Measurements from ENCODE around the gene TBX18. TPM values are rescaled to one million over a fixed set of nuclear protein-coding genes. Genes with fewer than 3 reads are reported as not detected.

Gene TBX18
- total RNA-seq, 4 donors from 2014 or later: 0.62 to 4.2 (median 2.7) TPM

DNA sequence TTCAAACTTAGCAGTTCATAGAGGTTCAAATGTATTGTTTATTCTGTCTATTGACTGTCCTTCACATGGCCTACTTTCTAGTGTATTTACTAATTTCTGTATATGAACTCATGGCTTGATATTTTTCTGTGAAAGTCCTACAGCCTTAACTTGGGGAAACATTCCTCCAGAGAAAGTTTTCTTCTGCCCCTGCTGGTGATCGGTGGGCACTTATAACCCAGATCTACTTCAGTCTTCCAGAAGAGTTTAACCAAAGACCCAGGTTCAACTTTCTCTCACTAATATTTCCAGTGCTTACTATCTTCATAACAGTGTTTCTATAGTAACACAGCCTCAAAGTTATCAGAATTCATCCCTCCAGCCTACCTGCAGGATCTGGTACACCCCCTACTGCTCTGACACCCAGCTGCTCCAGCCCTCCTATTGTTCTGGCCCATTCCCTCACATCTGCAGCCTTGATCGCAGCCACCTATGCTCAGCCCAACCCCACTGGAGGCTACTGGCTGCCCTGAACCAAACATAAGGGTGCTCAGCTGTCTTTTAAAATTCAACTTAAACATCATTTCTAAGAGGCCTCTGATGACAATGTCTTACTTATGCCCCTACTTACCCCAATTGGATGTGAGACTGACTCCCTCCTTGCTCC, 72.3 kb downstream of the TBX18 start:
- H3K9me3 ChIP-seq: no peaks in the 10 kb centered on the region
- WGBS: 91% methylated on average over 2 of the region's 2 CpGs
- no peaks in the 10 kb centered on the region for H3K4me1 ChIP-seq

DNA sequence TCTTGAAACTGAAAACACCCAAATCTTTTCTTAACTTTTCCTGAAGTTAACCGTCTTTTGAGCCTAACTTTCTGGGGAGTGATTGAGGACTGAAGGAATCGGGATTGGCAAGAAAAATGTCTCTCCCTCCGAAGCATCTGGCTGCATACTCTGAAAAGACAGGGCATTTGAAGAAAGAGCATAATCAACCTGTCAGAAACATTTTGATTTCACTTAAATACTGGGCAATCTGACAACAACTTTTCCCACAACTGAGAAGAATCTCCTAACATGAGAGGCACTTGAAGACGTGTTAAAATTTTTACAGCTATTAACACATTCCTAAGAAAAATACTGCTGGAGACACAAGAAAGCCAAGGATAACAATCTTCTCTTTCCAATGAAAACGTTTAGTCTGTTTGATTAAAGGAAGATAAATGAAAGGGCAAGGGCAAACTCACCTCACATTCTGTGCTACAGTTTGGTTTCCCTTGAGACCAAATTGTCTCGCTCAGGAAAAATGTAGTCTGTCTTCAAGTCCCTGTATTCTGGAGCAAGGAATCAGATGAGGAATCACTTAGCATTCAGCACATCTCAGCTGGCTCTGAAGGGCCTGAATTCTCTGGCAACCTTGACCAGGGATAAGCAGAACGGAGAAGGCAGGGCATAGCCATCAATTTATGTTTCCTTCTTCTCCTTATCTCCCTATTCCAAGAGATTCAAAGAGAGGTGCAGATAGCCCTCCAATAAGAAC, 76.1 kb downstream of the TBX18 start:
- Histone ChIP-seq H3K27ac (no peak overlapping the region), H3K9me3 (no peaks in the 10 kb centered on the region), H3K36me3 (no peaks in the 10 kb centered on the region), H3K4me1 (no peaks in the 10 kb centered on the region), H3K4me3 (no peak overlapping the region), H3K27me3 (no peaks in the 10 kb centered on the region)
- DNase-seq (ENCODE audit: low spot score in 2 of 2): no peak
- WGBS: 39% methylated on average over 7 of the region's 7 CpGs
- TF ChIP-seq POLR2A (IDR thresholded peaks at IDR 0.05) (no peak), POLR2AphosphoS5 (IDR thresholded peaks at IDR 0.05) (no peak), EP300 (IDR thresholded peaks at IDR 0.05) (no peak)
- TF ChIP-seq, protein P1, sequence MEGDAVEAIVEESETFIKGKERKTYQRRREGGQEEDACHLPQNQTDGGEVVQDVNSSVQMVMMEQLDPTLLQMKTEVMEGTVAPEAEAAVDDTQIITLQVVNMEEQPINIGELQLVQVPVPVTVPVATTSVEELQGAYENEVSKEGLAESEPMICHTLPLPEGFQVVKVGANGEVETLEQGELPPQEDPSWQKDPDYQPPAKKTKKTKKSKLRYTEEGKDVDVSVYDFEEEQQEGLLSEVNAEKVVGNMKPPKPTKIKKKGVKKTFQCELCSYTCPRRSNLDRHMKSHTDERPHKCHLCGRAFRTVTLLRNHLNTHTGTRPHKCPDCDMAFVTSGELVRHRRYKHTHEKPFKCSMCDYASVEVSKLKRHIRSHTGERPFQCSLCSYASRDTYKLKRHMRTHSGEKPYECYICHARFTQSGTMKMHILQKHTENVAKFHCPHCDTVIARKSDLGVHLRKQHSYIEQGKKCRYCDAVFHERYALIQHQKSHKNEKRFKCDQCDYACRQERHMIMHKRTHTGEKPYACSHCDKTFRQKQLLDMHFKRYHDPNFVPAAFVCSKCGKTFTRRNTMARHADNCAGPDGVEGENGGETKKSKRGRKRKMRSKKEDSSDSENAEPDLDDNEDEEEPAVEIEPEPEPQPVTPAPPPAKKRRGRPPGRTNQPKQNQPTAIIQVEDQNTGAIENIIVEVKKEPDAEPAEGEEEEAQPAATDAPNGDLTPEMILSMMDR (IDR thresholded peaks at IDR 0.05): no peak

More for the DNA sequence above, 72.3 kb downstream of the TBX18 start:
- H3K4me3 ChIP-seq: no peak overlapping the region
- no peaks in the 10 kb centered on the region for H3K36me3 ChIP-seq
- no peak overlapping the region for H3K27ac ChIP-seq
- no peak for TF ChIP-seq POLR2AphosphoS5 (IDR thresholded peaks at IDR 0.05)
- DNase-seq (ENCODE audit: low spot score in 2 of 2): no peak
- no peaks in the 10 kb centered on the region for H3K27me3 ChIP-seq

DNA sequence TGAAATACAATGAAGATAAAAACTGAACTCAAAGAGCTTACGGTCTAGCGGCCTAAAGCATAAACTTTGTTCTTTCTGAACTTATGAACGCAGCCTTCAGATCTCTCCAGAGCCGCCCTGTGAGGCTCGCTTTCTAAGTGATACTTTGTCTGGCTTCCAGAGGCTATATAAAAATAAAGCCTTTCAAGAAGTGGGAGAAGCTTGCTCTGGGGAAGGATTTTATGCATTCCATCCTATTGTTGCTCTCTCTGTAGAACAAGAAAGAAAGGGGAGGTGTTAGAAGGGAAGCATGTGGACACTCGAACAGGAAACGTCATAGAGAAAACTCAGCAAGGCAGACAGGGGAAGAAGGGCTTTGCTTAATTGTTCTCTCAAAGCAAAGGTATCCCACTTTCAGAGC, 77.0 kb downstream of the TBX18 start:
- H3K36me3 ChIP-seq: no peaks in the 10 kb centered on the region
- WGBS: 36% methylated on average over 7 of the region's 7 CpGs
- DNase-seq (ENCODE audit: low spot score in 2 of 2): no peak
- H3K4me1 ChIP-seq: no peaks in the 10 kb centered on the region
- TF ChIP-seq POLR2AphosphoS5 (IDR thresholded peaks at IDR 0.05) (no peak), POLR2A (IDR thresholded peaks at IDR 0.05) (no peak), EP300 (IDR thresholded peaks at IDR 0.05) (no peak)
- TF ChIP-seq, protein P1 (IDR thresholded peaks at IDR 0.05): no peak
- no peaks in the 10 kb centered on the region for H3K9me3 ChIP-seq
- H3K27me3 ChIP-seq: no peaks in the 10 kb centered on the region
- H3K4me3 ChIP-seq: no peak overlapping the region
- H3K27ac ChIP-seq: no peak overlapping the region

DNA sequence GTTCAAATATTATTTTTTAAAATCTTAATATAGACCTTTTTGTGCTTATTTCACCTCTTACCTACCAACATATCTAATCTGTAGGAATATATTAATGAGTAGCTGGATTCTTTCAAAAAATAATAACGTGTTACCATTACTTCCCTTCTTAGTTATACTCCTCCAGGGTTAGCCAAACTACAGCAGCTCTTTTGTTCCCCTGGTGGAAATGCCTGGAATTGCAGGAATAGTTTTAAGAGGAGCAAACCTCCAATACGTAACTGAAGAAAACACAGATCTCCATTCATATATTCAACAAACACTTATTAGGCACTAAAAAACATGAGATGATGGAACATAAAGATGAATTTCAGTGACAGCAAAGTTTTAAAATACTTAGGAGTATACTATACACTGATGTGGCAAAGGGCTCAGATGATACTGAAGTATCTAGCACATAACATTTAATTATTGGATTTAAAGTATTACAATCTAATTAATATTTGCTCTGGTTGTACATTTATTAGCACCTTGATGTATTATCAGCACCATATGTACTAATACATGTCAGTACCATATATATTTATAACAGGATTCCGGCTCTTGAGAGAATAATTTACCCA, 78.3 kb downstream of the TBX18 start:
- Histone ChIP-seq H3K27ac (no peak overlapping the region), H3K4me1 (no peaks in the 10 kb centered on the region), H3K9me3 (no peaks in the 10 kb centered on the region), H3K36me3 (no peaks in the 10 kb centered on the region), H3K4me3 (no peak overlapping the region), H3K27me3 (no peaks in the 10 kb centered on the region)
- 81% methylated on average over 3 of the region's 3 CpGs for WGBS
- DNase-seq (ENCODE audit: low spot score in 2 of 2): no peak
- TF ChIP-seq, protein P1 (IDR thresholded peaks at IDR 0.05): peak in 1 of 2 donors; percentile 9
- TF ChIP-seq POLR2AphosphoS5 (IDR thresholded peaks at IDR 0.05): no peak

DNA sequence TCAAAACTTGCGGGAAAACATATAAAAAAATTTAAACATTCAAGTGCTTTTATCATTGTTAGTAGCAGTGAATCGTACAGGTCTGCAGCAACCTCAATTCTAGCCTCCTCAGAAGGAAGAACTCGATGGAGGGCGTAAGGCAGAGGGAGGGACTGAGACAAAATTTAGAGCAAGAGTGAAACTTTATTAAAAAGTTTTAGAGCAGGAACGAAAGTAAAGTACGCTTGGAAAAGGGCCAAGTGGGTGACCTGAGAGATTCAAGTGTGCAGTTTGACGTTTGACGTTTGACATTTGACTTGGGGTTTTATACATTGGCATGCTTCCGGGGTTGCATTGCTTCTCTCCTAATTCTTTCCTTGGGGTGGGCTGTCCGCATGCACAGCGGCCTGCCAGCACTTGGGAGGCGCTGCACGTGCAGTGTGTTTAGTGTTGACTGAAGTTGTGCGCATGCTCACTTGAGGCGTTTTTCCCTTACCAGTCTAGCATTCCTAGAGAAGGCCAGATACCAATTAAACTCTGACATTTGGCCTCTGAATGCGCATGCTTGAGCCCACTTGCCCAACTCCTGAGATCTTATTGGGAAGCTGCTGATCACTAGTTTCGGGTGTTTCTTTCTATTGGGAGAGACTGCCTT, 82.6 kb downstream of the TBX18 start:
- Histone ChIP-seq H3K4me1 (no peaks in the 10 kb centered on the region), H3K9me3 (no peaks in the 10 kb centered on the region), H3K4me3 (no peak overlapping the region), H3K27ac (no peak overlapping the region), H3K27me3 (no peaks in the 10 kb centered on the region), H3K36me3 (no peaks in the 10 kb centered on the region)
- TF ChIP-seq POLR2A (IDR thresholded peaks at IDR 0.05) (no peak), EP300 (IDR thresholded peaks at IDR 0.05) (no peak), POLR2AphosphoS5 (IDR thresholded peaks at IDR 0.05) (no peak)
- TF ChIP-seq, protein P1 (IDR thresholded peaks at IDR 0.05): no peak
- DNase-seq (ENCODE audit: low spot score in 2 of 2): no peak
- 93% methylated on average over 17 of the region's 17 CpGs for WGBS

Data from suprapubic skin (tissue), 4 donors.